GM18520 (cell line): Measurements from ENCODE around the gene ATP10B.
"Not testable (repeated sequence)": the region's sequence is repeated elsewhere in the genome, so short reads cannot be mapped to it uniquely, and the experiment has no call there.

Experiments used
- ATAC-seq: cut with Tn5 transposase; IDR thresholded peaks from one replicate; pipeline ENCODE4 v1.9.1; 2021; ENCODE audit not compliant: unreplicated experiment

The ATP10B gene

DNA sequence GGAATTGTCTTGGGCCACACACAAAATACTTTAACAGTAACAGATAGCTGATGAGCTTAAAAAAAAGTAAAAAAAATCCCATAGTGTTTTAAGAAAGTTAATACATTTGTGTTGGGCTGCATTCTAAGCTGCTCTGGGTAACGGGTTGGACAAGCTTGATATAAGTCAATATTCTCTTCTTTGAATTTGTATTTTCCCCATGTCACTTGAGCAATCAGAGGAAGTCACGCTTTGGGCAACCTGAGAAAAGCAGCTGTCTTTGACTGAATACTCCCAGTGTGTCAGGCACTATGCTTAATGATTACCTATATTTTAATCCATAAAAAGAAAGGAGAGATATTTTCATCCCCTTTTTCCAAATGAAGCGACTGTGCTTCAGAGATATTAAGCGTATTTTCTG is 84.9 kb downstream of the ATP10B start:
- no peak for ATAC-seq

DNA sequence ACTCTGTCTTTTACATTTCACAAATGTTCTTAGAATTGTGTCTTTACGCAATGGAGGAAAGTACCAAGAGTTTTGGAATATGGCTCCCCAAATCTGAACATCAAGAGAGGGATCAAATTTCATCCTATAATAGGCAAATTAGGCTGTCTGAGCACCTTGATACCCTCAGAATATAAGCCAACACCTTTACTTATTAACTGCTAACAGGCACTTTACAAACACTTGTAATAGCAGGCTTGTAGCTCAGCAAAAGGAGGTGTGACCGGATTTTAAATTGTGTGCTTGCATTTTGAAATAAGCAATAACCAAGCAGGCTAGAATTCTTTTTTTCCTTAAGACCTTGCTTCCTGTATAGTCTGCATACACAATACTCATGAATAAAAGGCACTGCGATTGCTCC is 92.0 kb downstream of the ATP10B start:
- ATAC-seq, result no peak

DNA sequence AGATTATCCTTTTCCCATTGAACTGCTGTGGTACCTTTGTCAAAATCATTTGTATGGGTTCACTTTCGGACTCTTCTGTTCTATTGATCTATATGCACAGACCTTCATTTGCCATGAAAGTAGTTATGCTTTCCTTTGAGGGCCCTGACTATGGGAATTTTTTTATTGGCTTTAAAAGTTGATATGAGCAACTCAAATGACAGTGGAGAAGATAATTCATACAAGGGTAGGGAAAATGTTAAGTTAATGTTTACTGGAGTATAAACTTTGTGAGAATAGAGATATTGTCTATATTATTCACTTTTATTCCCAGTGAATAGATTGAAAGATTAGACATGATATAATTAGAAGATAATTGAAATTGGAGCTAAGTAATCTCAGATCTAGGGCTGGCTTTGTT is 94.8 kb downstream of the ATP10B start:
- no peak for ATAC-seq

DNA sequence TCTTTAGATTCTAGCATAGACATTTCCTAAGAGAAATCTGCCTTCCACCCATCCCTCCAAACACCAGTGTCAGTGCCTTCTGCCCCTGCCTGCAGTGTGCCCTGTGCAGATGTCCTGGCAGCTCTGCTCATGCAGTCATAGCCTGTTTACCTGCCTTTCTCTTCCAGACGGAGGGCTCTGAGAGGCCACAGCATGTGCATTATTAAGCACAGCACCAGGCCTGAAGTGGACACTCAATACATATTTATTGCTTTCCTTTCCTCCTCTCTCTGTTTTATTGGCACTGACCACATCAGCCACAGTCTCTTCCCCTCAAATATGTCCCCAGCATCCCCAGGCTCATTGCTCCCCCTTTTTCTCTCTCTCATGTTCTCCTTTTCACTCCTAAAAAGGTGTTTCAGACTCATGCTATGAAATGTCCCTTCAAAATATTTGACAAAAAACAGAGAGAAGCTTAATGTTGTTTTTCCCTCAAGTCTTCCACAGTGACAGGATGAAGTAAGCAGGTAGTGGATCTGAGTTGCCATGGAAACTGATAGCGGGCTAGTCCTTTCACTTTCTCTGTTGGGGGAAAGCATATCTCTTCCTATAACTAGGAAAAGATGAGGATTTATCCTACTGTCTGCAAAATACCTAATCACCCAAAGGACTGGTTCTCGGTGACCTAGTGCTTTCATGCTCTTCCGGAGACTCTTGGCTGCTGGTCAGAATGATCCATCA is 100.9 kb downstream of the ATP10B start:
- no peak for ATAC-seq

DNA sequence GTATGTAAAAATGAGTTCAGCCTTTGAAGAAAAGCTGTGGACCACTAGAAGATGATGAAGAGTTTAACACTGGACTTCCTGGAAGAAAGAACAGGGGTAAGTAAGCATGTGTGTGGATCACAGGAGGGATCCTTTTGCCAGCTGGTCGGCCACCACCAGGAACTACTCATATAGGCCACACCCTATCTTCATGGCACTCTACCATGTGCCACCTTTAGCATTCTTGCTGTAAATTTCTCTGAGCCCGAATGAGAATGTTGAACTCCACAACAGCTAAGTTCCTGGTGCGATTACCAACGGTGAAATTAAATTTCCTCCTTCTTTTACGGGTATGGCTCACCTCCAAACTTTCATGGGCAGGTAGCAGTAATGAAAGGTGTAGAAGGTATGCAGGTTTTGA is 102.3 kb downstream of the ATP10B start:
- ATAC-seq, result no peak

DNA sequence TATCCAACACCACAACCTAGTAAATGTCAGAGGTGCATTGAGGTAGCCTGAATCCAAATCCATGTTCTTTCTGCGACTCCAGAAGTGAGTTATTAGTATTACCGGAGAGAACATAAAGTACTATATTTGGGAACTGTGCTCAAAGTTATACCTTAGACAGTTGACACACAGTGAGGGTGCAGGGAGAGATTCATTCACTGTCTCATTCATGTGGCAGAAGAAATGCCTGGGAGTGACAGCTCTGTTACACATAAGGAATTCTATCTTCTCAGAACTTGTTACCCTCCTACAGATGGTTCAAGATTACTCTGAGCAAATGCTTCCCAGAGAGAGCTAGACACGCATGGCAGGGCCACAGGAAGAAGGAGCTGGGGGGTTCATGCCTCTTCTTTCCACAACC is 103.0 kb downstream of the ATP10B start:
- no peak for ATAC-seq

DNA sequence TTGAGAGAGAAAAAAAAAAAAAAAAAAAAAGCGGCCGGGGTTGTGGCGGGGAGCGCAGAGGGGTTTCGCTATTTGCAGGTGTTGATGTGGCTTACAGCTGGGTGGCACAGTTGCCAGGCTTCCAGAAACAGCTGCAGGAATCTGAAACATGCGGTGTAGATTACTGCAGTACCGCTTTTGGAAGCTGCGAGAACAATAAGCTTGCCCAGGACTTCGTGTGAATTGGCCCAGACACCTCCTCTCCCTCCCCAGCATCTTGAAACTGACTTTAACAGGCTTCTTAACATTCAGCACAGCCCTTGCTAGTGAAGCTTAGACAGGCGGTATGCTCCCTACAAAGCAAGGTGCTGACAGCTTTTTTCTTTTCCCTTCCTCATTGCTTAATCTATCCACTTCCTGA is 104.0 kb downstream of the ATP10B start:
- no peak for ATAC-seq

DNA sequence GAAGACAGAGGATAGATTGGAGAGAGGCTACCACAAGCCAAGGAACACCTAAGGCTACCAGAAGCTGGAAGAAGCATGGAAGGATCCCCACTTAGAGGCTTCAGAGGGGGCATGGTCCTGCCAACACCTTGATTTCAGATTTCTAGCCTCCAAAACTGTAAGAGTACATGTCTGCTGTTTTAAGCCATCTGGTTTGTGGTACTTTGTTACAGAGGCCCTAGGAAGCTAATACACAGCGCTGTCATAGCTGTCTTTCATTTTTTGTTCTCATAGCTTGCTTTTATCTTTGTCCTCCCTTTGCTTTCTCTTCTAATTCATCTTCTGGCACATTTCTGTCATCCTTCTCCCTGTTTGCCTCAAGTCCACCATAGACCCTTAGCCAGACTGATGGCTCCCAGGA is 104.5 kb downstream of the ATP10B start:
- ATAC-seq, result no peak

DNA sequence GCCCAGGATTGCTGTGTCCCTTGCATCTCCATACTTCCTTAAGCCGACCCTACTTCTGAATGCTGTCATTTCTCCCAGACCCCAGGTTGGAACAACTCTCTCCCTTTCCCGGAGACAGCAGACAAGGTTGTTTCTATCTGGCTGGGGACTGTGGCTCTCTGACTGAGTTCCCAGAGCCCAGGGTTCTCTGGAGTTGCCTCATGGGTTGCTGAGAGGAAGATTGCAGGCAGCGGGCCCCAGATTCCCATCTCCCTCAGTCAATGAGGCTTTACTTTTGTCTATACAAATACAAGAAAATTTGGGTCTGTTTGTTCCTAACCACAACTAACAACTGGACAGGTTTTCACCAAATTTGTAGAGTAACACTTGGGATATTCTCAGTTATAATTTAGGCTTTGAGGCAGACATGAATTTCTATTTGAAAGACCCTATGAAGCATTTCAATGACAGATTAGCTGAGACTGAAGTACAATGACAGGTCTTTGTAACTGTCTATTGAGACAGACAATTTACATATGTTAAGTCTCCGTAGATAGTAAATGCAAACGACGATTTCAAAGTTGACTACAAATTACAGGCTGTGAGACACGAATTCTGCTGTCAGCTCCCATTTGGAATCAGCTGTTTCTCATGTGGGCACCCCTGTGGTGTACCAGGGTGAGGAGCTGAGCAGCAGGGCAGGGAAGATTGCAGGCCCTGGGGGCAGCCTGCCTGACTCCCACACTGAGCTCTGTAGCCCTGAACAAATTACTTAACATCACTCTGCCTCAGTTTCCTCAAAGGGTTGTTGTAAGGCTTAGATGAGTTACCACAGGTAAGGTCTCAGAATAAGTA is 107.5 kb downstream of the ATP10B start:
- no peak for ATAC-seq

DNA sequence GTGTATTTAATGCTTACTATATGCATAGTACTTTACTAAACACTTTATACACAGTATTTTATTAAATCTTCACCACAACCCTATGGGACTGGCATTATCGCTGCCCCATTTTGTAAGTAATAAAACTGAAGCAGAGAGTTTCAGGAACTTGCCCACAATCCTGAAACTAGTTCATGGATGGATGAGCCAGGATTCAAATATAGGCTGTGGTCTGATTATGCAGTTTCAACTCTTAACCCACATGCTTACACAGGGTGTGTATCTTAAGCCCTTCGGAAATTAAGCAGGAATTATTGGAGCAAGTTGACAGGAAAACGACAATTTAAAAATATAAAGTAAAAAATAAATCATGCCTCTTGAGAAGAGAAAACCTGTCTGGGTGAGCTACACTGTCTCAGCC is 109.0 kb downstream of the ATP10B start:
- ATAC-seq, result no peak

DNA sequence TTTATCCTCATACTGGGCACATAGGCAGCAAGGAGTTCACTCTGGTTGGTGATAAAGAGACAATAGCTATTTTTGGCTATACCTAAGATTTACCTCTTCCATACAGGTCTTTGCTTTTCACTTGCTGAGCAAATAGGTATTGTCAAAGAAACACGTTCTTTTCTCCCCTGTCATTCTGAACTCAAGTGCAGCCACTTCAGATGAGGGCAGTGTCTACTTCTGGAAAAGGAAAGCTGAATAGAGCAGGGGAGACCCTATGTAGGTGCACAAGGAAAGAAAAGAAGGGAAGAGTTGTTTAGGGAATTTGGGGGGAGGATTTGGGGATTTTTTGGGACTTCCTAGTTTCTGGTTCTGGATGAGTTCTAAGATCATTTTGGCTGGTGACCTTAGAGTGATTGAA is 109.6 kb downstream of the ATP10B start:
- ATAC-seq, result no peak

DNA sequence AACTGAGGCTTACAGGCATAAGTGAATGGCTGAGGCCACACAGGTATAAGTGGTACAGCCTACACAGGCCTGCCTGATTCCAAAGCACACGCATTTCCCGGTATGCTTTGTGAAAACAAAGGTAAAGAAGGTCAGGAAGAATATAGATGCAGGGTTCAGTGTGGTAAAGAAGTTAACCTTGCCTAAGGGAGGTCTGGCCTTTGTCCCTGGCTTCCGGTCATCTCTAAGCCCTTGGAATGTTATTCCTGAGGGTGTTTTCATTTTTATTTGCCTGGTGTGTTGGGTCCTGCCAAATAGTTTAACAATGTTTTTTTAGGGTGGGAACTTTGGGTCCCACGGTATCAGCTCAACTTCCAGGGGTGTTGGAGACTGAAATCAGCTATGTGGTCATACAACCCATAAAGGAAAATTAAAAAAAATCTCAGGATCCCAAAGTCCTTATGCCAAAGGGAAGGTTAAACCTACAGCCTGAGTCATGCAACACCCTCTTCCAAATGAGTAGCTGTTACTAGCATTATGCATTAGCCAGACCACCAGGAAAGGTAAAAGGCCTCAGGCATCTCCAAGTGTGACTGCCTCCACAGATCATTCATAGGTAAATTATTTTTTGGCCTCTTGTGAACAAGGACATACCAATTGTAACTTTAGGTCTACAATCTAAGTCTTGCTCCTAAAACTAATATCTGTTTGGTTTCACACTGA is 124.6 kb downstream of the ATP10B start:
- ATAC-seq, result no peak

DNA sequence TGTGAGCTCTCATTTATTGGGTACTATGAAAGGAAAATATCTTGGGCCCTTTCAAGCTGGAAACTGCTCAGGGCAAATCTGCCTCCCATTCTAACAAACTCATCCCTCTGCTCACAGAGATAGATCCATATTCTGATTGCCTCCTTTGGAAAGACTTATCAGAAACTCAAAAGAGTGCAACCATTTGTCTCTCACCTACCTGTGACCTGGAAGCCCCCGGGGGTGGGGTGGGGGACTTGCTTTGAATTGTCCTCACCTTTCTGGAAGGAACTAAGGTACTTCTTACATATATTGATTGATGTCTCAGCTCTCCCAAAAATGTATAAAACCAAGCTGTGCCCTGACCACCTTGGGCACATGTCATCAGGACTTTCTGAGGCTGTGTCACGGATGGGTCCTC is 125.3 kb downstream of the ATP10B start:
- ATAC-seq, result no peak

DNA sequence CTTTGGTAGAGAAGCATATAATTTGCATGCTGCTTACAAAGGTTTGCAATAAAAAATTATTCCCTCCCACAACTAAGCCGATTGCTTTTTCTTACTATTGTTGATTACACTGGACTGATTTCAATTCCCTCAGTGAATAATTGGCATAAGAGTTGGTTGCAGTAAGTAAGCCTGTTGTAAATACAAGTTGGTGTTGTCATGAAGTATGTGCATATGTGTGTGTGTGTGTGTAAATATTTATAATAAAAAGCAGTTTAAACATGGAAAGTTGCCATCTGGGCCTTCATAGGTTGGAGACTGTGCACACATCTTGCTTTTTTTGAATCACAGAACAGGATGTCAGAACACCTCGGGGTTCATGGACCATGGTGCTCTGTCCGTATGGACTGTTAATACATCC is 131.2 kb downstream of the ATP10B start:
- no peak for ATAC-seq

DNA sequence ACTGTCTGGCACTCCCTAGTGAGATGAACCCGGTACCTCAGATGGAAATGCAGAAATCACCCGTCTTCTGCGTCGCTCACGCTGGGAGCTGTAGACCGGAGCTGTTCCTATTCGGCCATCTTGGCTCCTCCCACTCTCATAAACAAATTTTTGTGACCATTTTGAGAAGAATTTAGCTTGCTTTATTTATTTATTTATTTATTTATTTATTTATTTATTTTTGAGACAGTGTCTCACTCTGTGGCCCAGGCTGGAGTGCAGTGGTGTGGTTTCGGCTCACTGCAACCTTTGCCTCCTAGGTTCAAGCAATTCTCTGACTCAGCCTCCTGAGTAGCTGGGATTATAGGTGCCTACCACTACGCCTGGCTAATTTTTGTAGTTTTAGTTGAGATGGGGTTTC is 136.5 kb downstream of the ATP10B start:
- not testable (repeated sequence) for ATAC-seq

DNA sequence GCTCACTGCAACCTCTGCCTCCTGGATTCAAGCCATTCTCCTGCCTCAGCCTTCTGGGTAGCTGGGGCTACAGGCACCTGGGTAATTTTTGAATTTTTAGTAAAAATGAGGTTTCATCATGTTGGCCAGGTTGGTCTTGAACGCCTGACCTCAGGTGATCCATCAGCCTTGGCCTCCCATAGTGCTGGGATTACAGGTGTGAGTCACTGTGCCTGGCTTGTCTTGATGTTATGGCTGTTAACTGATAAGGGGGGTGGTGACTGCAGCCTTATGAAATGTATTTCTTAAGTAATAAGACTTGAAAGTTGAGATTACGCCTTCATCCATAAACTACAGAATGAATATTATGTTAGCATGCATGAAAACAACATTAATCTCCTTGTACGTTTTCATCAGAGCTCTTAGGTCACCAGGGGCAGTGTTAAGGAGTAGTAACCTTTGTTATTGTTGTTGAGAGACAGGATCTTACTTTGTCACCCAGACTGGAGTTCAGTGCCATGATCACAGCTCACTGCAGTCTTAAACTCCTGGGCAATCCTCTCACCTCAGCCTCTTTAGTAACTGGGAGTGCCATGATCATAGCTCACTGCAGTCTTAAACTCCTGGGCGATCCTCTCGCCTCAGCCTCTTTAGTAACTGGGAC is 148.3 kb downstream of the ATP10B start:
- ATAC-seq, result no peak

DNA sequence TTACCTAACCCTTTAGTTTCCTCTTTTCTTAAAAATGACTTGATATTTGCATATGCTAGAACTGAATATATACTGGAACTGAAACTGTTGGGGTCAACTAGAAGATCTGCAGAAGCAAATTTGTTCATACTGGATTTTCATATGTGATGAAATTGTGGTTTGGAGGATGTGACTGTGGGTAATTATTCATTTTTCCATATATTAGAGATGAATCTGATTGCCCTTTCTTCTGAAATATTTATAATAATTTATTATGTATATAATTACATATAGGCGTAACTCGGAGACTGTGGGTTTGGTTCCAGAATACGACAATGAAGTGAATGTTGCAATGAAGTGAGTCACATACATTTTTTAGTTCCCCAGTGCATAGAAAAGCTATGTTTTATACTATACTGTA is 149.1 kb downstream of the ATP10B start:
- peak; percentile 95 for ATAC-seq

DNA sequence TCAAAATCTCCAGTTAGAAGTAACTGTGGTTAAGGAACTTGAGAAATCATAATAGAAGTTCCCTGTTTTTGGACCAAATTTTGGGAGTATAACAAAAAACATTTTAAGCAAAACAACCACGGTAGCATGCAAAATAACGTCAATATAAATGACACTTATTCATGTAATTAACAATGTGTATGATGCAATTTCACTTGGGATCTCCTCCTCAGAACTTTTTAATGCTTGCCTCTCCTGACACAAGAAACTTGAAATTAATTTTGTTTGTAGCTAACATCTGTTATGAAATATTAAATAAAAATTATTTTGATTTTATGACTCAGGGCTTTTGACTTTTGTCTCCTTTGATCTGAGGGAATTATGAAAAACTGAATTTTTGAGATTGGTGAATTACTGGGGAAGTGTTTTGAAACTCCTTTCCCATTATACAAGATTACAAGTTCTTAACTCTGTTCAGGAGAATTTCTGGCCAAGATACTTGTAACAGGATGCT is 149.7 kb downstream of the ATP10B start:
- no peak for ATAC-seq

DNA sequence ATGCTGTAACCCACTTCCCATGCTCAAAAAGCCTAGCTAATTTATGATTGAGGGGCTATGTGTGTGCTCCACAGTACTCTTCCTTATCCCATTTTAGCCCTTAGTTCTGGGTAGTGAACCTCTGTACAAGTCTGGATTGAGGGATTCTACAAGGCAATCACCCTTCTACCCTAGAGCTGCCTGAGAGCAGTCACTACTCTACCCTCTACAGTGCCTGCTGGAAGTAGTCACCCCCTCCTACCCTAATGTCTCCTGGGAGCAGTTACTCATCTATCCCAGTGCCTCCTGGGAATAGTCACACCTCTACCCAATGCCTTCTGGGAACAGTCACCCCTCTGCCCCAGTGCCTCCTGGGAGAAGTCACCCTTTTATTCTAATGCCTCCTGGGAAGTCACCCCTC is 150.6 kb downstream of the ATP10B start:
- ATAC-seq, result no peak

DNA sequence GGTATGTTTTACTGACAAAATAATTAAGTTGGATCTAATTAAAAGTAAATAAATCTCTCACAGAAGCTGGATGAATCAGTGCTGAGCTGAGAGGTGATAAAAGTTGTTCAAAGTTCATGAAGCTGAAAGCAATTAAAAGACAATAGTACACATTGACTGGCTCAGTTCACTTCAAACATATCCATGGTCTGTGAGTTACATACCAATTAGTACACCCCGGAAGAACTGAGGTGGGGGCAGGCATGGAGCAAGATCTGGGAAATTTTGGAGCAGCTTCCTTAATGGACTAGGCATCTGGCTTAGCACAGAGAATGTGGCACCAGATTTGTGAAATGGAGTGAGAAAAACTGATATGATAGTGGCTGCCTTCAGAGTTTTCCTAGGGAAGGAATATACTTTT is 152.7 kb downstream of the ATP10B start:
- no peak for ATAC-seq

DNA sequence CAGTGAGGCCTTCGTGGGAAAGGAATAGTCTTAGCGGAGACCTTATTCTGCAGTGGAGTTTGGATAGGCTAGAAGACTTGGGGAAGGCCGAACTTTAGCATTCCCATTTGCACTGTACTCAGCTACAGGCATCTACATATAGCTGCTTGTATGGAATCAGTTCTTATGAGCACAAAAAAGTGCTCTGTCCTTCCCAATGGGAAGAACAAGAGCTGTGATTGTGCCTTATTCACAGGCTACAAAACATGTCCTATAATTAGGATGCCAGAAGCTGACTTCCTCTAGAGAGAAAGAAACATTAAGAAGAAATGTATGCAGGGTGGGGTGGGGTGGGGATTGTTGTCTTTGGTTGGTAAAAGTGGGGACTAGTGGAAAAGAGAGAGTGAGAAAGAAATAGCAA is 154.7 kb downstream of the ATP10B start:
- no peak for ATAC-seq
